ENCODE results near the gene GRIN1.

DNA sequence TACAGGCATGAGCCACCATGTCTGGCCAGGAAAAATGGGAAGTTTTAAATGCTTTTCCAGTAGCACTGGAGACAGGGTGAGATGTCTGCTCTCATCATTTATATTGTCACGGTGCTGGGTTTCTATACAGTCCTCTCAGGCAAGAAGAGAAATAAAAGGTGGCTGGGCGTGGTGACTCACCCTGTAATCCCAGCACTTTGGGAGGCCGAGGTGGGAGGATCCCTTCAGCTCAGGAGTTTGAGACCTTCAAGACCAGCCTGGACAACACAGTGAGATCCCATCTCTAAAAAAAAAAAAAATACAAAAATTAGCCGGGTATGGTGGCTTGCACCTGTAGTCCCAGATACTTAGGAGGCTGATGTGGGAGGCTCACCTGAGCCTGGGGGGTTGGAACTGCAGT, 4.8 kb upstream of the GRIN1 start:
- TF ChIP-seq POLR2A (IDR thresholded peaks at IDR 0.05; ENCODE audit: low read depth) (no peak), CTCF (IDR thresholded peaks at IDR 0.05) (no peak)

All from esophagus muscularis mucosa (tissue), 3 donors.